ENCODE measurements around the gene TAS1R3. TPM values are rescaled to one million over a fixed set of nuclear protein-coding genes. Genes with fewer than 3 reads are reported as not detected.

TAS1R3 gene
- total and polyA plus RNA-seq, 10 of the 15 experiments (the other 5 are each of a cell fraction or from before 2014, with no cell fraction given): 0.04 to 0.51 (median 0.08) TPM; not detected in 3

DNA sequence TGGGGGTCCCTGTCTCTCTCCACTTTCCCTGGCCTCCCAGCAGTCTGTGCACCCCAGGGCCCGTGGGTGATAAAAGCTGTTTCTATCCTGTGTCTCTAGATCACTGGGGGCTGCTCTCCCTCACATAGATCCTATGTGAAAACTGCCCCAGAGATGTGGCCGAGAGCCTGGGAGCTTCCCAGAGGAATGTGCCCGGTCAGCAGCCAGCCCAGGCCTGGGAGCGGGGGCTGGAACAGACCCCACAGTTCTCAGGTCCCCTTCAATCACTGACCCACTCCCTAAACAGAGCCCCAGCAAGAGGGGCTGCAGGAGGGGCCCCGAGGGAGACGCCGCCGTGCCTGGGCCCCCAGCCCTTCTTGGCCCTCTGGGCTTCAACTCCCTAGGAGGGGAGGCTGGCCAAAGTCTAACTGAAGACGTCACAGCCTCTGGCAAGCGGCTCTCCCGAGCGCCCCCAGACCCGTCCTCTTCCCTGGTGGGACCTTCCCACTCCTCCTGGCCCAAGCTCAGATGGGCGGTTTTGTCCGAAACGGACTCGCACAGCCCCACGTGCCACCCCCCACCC lies 26.9 kb downstream of the TAS1R3 start:
- Histone ChIP-seq H3K9ac (ENCODE audit: control insufficient read depth, insufficient read depth, low read length) (no peak overlapping the region), H3K79me2 (ENCODE audit: control insufficient read depth, insufficient read depth, low read length) (no peaks in the 10 kb centered on the region), H3K4me1 (ENCODE audit: control insufficient read depth, insufficient read depth, low read length) (peaks cover 5% of the 10 kb centered on the region), H3K36me3 (ENCODE audit: control insufficient read depth in 2 of 2, insufficient read depth in 2 of 2, low read length in 1 of 2) (no peaks in the 10 kb centered on the region), H4K20me1 (ENCODE audit: control insufficient read depth, insufficient read depth) (no peaks in the 10 kb centered on the region), H3K4me2 (ENCODE audit: control insufficient read depth, insufficient read depth) (no peak overlapping the region), H3K27ac (ENCODE audit: control insufficient read depth, insufficient read depth) (no peak overlapping the region), H3K4me3 (no peak overlapping the region), H3K27me3 (replicated peaks in 1 of 2; ENCODE audit: control insufficient read depth in 2 of 2, insufficient read depth in 2 of 2, low read length in 1 of 2) (peaks cover 0 to 3% of the 10 kb centered on the region in 2 experiments; a peak in 2 of 4 replicates), H3K9me3 (replicated peaks; ENCODE audit: control insufficient read depth, insufficient read depth, low read length) (no peaks in the 10 kb centered on the region), H2AFZ (ENCODE audit: control insufficient read depth, low read depth, low read length) (no peak overlapping the region)
- intact Hi-C loops (cut with micrococcal nuclease; ENCODE audit: unreplicated experiment) (no loop called here), in situ Hi-C loops (cut with MboI) (no loop called here)
- no peak for DNase-seq (ENCODE audit: low read depth, low spot score)
- RAD21 ChIA-PET (ENCODE audit: unreplicated experiment): no interaction called here
- SMC1A ChIA-PET (ENCODE audit: uncharacterized antibody, unreplicated experiment): no interaction called here
- POLR2A ChIA-PET: no interaction called here
- no TSS peak for BruUV-seq (replicated peaks)
- 16% methylated on average over 17 of the region's 18 CpGs for whole genome bisulfite sequencing (ENCODE audit: insufficient coverage, insufficient replicate concordance, low lambda C conversion rate, missing lambda C conversion rate)
- CTCF ChIA-PET: interaction anchor here (1.7 kb wide), 1 partner anchor 13 kb away, joined by 8 read pairs; no protein-coding TSS in a partner anchor
- FAIRE-seq: no peak
- ATAC-seq: no peak
- TF ChIP-seq, protein P1, sequence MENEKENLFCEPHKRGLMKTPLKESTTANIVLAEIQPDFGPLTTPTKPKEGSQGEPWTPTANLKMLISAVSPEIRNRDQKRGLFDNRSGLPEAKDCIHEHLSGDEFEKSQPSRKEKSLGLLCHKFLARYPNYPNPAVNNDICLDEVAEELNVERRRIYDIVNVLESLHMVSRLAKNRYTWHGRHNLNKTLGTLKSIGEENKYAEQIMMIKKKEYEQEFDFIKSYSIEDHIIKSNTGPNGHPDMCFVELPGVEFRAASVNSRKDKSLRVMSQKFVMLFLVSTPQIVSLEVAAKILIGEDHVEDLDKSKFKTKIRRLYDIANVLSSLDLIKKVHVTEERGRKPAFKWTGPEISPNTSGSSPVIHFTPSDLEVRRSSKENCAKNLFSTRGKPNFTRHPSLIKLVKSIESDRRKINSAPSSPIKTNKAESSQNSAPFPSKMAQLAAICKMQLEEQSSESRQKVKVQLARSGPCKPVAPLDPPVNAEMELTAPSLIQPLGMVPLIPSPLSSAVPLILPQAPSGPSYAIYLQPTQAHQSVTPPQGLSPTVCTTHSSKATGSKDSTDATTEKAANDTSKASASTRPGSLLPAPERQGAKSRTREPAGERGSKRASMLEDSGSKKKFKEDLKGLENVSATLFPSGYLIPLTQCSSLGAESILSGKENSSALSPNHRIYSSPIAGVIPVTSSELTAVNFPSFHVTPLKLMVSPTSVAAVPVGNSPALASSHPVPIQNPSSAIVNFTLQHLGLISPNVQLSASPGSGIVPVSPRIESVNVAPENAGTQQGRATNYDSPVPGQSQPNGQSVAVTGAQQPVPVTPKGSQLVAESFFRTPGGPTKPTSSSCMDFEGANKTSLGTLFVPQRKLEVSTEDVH (IDR thresholded peaks at IDR 0.05; ENCODE audit: low read depth, partially characterized antibody): no peak
- TF ChIP-seq TCF12 (IDR thresholded peaks at IDR 0.05; ENCODE audit: low read depth, low read length) (no peak), ZNF24 (IDR thresholded peaks at IDR 0.05) (no peak), ZSCAN29 (IDR thresholded peaks at IDR 0.05) (no peak), SUPT20H (IDR thresholded peaks at IDR 0.05; ENCODE audit: borderline replicate concordance, control insufficient read depth, low read depth, low read length) (no peak), YBX1 (IDR thresholded peaks at IDR 0.05) (no peak)
- TF ChIP-seq, protein P2, sequence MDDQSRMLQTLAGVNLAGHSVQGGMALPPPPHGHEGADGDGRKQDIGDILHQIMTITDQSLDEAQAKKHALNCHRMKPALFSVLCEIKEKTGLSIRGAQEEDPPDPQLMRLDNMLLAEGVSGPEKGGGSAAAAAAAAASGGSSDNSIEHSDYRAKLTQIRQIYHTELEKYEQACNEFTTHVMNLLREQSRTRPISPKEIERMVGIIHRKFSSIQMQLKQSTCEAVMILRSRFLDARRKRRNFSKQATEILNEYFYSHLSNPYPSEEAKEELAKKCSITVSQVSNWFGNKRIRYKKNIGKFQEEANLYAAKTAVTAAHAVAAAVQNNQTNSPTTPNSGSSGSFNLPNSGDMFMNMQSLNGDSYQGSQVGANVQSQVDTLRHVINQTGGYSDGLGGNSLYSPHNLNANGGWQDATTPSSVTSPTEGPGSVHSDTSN (IDR thresholded peaks at IDR 0.05; ENCODE audit: insufficient replicate concordance, low read depth, low read length): no peak
- TF ChIP-seq, protein P3, sequence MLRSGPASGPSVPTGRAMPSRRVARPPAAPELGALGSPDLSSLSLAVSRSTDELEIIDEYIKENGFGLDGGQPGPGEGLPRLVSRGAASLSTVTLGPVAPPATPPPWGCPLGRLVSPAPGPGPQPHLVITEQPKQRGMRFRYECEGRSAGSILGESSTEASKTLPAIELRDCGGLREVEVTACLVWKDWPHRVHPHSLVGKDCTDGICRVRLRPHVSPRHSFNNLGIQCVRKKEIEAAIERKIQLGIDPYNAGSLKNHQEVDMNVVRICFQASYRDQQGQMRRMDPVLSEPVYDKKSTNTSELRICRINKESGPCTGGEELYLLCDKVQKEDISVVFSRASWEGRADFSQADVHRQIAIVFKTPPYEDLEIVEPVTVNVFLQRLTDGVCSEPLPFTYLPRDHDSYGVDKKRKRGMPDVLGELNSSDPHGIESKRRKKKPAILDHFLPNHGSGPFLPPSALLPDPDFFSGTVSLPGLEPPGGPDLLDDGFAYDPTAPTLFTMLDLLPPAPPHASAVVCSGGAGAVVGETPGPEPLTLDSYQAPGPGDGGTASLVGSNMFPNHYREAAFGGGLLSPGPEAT (IDR thresholded peaks at IDR 0.05; ENCODE audit: low read depth): no peak
- TF ChIP-seq, protein P4, sequence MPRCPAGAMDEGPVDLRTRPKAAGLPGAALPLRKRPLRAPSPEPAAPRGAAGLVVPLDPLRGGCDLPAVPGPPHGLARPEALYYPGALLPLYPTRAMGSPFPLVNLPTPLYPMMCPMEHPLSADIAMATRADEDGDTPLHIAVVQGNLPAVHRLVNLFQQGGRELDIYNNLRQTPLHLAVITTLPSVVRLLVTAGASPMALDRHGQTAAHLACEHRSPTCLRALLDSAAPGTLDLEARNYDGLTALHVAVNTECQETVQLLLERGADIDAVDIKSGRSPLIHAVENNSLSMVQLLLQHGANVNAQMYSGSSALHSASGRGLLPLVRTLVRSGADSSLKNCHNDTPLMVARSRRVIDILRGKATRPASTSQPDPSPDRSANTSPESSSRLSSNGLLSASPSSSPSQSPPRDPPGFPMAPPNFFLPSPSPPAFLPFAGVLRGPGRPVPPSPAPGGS (IDR thresholded peaks at IDR 0.05; ENCODE audit: borderline replicate concordance, insufficient read depth, low read depth, low read length, poor library complexity, severe bottlenecking): no peak
- TF ChIP-seq, protein P5, sequence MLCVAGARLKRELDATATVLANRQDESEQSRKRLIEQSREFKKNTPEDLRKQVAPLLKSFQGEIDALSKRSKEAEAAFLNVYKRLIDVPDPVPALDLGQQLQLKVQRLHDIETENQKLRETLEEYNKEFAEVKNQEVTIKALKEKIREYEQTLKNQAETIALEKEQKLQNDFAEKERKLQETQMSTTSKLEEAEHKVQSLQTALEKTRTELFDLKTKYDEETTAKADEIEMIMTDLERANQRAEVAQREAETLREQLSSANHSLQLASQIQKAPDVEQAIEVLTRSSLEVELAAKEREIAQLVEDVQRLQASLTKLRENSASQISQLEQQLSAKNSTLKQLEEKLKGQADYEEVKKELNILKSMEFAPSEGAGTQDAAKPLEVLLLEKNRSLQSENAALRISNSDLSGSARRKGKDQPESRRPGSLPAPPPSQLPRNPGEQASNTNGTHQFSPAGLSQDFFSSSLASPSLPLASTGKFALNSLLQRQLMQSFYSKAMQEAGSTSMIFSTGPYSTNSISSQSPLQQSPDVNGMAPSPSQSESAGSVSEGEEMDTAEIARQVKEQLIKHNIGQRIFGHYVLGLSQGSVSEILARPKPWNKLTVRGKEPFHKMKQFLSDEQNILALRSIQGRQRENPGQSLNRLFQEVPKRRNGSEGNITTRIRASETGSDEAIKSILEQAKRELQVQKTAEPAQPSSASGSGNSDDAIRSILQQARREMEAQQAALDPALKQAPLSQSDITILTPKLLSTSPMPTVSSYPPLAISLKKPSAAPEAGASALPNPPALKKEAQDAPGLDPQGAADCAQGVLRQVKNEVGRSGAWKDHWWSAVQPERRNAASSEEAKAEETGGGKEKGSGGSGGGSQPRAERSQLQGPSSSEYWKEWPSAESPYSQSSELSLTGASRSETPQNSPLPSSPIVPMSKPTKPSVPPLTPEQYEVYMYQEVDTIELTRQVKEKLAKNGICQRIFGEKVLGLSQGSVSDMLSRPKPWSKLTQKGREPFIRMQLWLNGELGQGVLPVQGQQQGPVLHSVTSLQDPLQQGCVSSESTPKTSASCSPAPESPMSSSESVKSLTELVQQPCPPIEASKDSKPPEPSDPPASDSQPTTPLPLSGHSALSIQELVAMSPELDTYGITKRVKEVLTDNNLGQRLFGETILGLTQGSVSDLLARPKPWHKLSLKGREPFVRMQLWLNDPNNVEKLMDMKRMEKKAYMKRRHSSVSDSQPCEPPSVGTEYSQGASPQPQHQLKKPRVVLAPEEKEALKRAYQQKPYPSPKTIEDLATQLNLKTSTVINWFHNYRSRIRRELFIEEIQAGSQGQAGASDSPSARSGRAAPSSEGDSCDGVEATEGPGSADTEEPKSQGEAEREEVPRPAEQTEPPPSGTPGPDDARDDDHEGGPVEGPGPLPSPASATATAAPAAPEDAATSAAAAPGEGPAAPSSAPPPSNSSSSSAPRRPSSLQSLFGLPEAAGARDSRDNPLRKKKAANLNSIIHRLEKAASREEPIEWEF (IDR thresholded peaks at IDR 0.05; ENCODE audit: insufficient replicate concordance, low read depth, low read length): no peak

Data from GM12878 (cell line).